Large intestine (tissue), 3 donors: ENCODE measurements around the gene COL5A1. TPM values are rescaled to one million over a fixed set of nuclear protein-coding genes. Genes with fewer than 3 reads are reported as not detected.

ENCODE experiments used
- DNase-seq, 2 donors: peaks; one replicate each; pipeline versions ENCODE4 v3.0.0 to v3.0.0-alpha.2; 2013
- H3K27ac ChIP-seq: one replicate; pipeline ENCODE4 v1.5.1; 2013; ENCODE audit warnings: low read length
- H3K27me3 ChIP-seq: 2 replicates; pipeline ENCODE4 v1.6.1; 2013; ENCODE audit warnings: low read length; ENCODE audit not compliant: control insufficient read depth, insufficient read depth
- H3K36me3 ChIP-seq: 2 replicates; pipeline ENCODE4 v1.6.1; 2013; ENCODE audit warnings: low read length; ENCODE audit not compliant: control insufficient read depth, insufficient read depth
- H3K4me1 ChIP-seq: one replicate; pipeline ENCODE4 v1.6.1; 2013; ENCODE audit warnings: low read length; ENCODE audit not compliant: control insufficient read depth, insufficient read depth
- H3K4me3 ChIP-seq: one replicate; pipeline ENCODE4 v1.5.1; 2013; ENCODE audit warnings: low read length
- H3K9me3 ChIP-seq: one replicate; pipeline ENCODE4 v1.6.1; 2013; ENCODE audit warnings: mild to moderate bottlenecking, low read depth, low read length, moderate library complexity; ENCODE audit not compliant: control insufficient read depth
- WGBS: methylation state at CpG from one replicate; pipeline ENCODE4 v1.1.5; 2013; ENCODE audit warnings: low lambda C conversion rate; ENCODE audit not compliant: insufficient coverage; 5-methylcytosine and 5-hydroxymethylcytosine counted together
- polyA plus RNA-seq: library from polyadenylated mRNA; unstranded; fragments of 120-200 nt; gene quantifications from one replicate; pipeline ENCODE4 v1.2.1, GENCODE V29; 2013

Gene COL5A1
- polyA plus RNA-seq, 1 donor = 79.9 TPM

DNA sequence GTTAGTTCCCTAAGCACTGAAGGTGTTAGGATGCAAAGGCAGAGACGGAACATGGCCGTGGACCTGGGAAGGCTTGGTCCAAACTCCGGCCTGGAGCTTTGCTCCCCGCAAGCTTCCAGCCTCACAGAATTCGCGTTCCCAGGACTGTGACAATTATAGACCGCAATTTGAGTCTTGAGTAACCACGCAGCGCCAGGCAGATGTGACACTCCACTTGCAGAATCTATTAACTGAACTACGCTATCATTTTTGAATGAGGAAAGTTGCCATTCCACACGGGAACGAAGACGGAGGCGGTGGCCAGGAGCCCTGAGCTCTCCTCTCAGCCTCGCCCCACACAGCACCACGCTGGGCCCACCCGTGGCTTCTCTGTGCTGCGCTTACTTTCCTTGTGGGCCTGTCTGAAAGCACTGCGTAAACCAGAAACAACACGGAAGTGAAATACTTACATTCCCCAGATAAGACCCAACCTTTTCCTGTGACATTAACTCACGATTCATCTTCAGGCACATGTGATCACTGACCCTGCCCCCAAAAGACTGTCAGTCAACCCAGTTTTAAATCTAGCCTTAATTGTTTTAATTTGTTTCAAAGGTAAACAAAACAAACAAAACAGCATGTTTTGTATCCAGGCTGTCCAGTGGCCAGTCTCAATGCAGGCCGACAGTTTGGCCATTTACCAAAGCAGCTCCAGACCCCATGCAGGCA, 16.1 kb upstream of the COL5A1 start:
- no CpG with 5 or more reads among the region's 22 CpGs for WGBS
- Histone ChIP-seq H3K27ac (no peak overlapping the region), H3K4me1 (no peaks in the 10 kb centered on the region), H3K4me3 (no peak overlapping the region), H3K9me3 (no peaks in the 10 kb centered on the region), H3K27me3 (no peaks in the 10 kb centered on the region), H3K36me3 (no peaks in the 10 kb centered on the region)
- DNase-seq = no peak

DNA sequence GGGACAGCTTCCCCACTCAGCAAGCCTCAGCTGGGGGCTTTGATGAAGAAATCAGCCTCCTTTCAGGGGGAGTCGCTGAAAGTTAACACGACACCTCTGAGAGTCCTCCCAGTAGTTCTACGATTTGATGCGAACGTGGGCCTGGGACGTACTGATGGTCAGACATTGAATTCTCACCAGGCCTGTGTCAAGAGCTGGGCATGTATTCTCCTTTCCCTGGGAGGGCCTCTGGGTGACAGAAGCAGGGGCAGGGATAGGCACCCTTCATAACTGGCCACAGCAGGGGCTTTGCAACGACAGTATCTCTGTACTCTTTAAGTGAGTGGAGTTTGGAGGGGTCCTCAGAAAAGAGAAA, 15.6 kb upstream of the COL5A1 start:
- H3K27ac ChIP-seq = no peak overlapping the region
- H3K27me3 ChIP-seq = no peaks in the 10 kb centered on the region
- no CpG with 5 or more reads among the region's 7 CpGs for WGBS
- DNase-seq = no peak
- H3K4me3 ChIP-seq = no peak overlapping the region
- H3K4me1 ChIP-seq = no peaks in the 10 kb centered on the region
- H3K9me3 ChIP-seq = no peaks in the 10 kb centered on the region
- H3K36me3 ChIP-seq = no peaks in the 10 kb centered on the region

DNA sequence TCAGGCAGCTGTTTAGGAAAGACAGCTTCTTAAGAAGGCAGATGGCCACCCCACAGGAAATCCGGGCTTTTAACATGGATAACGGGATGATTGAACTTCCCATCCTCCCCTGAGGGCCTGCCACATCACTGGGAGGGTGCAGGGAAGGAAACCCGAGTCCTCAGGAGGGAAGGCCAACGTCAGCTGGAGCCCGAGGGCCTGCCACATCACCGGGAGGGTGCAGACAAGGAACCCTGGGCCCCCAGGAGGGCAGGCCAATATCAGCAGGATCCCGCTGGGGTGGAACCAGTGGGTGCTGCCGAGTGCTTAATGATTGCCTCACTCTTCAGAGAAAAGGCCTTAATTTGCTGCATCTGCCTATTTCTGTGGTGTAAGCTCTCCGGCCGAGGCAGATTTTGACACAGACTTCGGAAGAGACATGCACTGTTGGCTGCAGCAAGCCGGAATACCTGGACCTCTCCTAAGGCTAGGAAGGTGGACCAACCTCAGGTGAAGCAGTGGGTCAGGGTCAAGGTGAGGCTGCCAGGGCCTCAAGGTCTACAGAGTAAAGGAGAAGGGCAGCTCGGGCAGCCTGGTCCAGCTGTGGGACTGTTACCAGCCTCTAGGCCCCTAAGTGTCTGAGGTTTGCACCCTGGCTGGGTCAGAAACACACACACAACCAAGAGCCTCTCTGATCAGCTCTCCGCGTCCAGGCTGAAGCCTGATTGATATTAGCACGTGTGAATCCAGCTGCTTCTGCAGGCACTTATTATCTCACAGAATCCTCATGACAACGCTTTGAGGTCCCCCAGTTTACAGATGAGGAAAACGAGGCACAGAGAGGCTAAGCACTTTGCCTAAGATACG, 14.8 kb upstream of the COL5A1 start:
- no peaks in the 10 kb centered on the region for H3K27me3 ChIP-seq
- DNase-seq = no peak
- no peaks in the 10 kb centered on the region for H3K36me3 ChIP-seq
- no peak overlapping the region for H3K27ac ChIP-seq
- no peaks in the 10 kb centered on the region for H3K4me1 ChIP-seq
- no peaks in the 10 kb centered on the region for H3K9me3 ChIP-seq
- H3K4me3 ChIP-seq = no peak overlapping the region
- no CpG with 5 or more reads among the region's 19 CpGs for WGBS

DNA sequence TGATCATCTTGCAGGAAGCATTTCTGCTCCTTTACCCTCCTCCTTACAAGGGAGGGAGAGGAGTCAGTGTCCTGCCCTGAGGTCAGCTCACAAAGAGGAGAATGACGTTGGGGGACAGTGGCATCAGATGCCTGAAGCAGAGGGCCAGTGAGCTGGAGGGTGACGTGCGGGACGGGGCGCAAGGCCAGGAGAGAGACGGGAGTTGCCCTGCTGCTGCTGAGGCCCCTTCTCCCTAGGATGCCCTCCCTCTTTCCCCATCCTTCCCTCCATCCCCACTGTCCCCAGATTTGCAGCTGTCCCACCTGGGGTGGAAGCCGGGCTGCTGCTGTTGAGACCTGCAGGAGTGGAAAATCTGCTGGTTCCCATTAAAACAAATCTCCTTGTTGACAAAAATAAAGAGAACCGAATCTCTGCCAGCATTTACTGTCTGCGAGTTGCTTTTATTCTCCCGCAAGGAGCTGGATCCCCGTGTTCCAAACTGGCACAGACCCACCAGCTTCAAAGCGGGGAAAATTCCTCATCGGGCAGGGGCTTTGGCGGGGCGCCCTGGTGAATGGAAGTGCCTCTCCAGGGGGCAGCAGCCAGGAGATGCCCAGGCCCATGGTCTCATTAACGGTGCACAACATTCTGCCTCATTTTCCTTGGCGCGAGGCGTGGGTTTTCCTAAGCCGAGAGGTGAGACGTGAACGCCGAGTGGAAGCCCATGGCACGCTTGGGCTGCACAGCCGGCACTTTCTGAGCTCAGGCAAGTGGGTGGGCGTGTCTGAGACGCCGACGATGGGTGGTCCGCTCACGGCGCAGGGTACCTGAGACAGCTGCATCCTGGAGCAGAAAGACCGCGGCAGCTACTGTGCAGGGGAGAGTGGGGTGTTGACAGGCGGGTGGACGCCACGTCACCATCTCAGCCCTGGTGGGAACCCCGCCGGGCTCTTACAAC, 13.9 kb upstream of the COL5A1 start:
- no peak overlapping the region for H3K27ac ChIP-seq

DNA sequence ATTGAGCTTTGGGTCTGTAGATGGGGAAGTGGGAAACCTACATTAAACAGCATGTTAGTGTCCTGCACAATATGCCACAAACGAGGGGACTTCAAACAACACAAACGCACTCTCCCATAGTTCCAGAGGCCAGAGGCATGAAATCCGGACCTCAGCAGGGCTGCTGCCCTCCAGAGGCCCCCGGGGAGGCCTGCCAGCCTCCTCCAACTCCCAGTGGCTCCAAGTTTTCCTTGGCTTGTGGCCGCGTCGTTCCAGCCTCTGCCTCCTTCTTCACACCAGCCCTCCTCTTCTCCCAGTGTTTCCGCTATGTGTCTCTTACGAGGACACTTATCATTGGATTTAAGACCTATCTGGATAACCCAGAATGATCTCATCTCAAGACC, 13.3 kb upstream of the COL5A1 start:
- Histone ChIP-seq H3K27ac (no peak overlapping the region), H3K4me3 (no peak overlapping the region), H3K27me3 (no peaks in the 10 kb centered on the region), H3K4me1 (no peaks in the 10 kb centered on the region), H3K9me3 (no peaks in the 10 kb centered on the region), H3K36me3 (no peaks in the 10 kb centered on the region)
- 91% methylated on average over 4 of the region's 9 CpGs for WGBS
- DNase-seq = no peak

More for the DNA sequence above, 13.9 kb upstream of the COL5A1 start:
- H3K9me3 ChIP-seq = no peaks in the 10 kb centered on the region
- no peaks in the 10 kb centered on the region for H3K36me3 ChIP-seq
- H3K4me3 ChIP-seq = no peak overlapping the region
- no peaks in the 10 kb centered on the region for H3K4me1 ChIP-seq
- no peak for DNase-seq
- H3K27me3 ChIP-seq = no peaks in the 10 kb centered on the region
- WGBS = no CpG with 5 or more reads among the region's 39 CpGs

DNA sequence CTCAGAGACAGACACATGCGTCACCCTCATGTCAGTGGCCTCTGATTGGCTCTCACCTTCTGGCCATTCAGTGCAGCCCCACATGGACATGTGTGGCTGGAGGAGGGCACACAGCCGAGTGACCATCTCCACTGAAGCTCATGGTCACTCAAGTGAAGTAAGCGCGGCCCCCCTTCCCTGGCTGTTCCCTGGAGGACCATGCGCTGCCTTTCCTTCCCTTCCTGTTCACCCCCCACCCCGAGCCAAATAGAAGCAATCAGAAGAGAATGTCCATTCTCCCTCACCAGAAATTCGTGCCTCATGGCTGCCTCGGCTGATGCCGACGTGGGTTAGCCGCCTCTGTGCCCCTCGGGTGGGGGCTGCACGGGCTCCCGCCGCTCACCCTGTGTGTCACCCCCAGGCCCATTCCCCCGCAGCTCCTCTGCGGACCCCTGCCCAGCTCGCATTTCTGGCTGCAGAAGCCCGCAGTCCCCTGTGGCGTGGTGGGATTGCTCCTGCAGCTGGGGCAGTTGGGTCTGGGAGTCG, 12.5 kb upstream of the COL5A1 start:
- WGBS = 100% methylated on average over 1 of the region's 21 CpGs
- no peak for DNase-seq
- H3K4me3 ChIP-seq = no peak overlapping the region

DNA sequence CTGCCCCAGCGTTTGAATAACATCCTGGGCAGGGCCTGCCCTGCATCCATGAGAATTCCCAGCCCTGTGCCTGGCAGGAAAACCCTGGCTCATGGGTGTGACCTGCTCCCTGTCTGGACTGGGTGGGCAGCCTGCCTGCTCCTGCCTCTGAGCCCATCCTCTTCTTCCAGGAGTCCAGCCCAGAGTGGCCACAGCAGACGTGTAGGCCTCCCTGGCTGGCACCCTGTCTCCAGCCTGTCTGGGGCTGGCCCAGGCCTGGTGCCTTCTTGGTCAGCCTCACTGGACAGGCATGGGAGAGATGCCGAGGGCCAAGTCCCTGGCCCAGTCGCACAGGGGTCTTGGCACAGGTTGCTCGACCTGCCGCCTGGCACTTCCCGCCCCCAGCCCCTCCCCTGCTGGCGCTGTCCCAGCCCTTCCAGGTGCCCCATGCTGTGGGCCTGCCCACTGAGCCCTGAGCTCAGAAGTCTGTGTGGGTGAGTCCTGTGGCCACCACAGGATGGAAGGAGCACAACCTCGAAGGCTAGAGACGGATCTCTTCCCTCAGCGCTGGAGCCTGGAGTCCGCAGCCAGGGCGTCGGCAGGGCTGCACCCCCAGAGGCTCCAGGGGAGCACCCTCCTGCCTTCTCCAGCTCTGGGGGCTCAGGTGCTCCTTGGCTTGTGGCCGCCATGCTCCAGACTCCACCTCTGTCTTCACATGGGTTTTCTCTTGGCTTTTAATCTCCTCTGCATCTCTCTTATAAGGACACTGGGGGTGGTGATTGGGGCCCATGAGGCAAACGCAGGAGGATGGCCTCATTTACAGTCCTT, 11.8 kb upstream of the COL5A1 start:
- no peak for DNase-seq
- WGBS = no CpG with 5 or more reads among the region's 16 CpGs
- no peaks in the 10 kb centered on the region for H3K4me1 ChIP-seq

More for the DNA sequence above, 12.5 kb upstream of the COL5A1 start:
- no peak overlapping the region for H3K27ac ChIP-seq
- no peaks in the 10 kb centered on the region for H3K27me3 ChIP-seq
- H3K9me3 ChIP-seq = no peaks in the 10 kb centered on the region
- H3K36me3 ChIP-seq = no peaks in the 10 kb centered on the region
- H3K4me1 ChIP-seq = no peaks in the 10 kb centered on the region

DNA sequence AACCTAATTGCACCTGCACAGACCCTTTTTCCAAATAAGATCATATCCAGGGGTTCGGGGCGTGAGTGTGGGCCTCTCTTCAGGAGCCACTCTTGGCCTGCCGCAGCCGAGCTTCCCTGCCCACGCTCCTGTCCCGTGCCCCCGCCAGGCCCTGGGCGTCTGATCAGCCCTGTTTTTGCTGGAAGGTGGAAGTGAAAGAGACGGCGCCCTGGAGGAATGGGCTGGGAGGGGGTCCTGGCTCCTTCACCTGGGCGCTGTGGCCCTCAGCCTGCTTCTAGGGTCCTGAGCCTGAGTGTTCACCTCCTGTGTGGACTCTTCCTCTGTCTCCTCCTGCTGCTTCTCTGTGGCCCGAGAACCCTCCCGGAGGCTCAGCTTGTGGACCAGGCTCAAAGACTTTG, 11.2 kb upstream of the COL5A1 start:
- no peaks in the 10 kb centered on the region for H3K4me1 ChIP-seq
- no peaks in the 10 kb centered on the region for H3K9me3 ChIP-seq
- no peaks in the 10 kb centered on the region for H3K36me3 ChIP-seq
- no peak overlapping the region for H3K4me3 ChIP-seq
- DNase-seq = no peak
- H3K27ac ChIP-seq = no peak overlapping the region
- no CpG with 5 or more reads among the region's 13 CpGs for WGBS
- H3K27me3 ChIP-seq = no peaks in the 10 kb centered on the region

More for the DNA sequence above, 11.8 kb upstream of the COL5A1 start:
- no peak overlapping the region for H3K4me3 ChIP-seq
- H3K27ac ChIP-seq = no peak overlapping the region
- H3K36me3 ChIP-seq = no peaks in the 10 kb centered on the region
- H3K9me3 ChIP-seq = no peaks in the 10 kb centered on the region
- no peaks in the 10 kb centered on the region for H3K27me3 ChIP-seq

DNA sequence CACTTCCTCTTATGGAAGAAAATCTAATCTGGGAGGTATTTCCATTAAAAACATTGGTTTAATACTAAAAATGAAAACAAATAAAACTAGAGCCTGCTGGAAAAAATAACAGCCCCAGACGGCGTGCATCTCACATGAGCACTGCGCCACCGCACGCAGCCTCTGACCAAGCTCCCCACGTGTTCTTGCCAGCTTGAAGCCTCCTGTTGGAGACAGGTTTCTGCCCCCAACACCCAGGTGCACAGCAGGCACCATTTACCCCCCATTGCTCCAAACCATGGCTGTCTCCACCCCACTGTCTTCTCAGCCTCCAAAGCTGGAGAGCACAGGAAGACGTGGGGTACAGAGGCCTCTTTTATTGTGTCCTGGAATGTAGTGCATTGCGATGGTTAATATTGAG, 10.7 kb upstream of the COL5A1 start:
- no peak for DNase-seq
- H3K27ac ChIP-seq = no peak overlapping the region
- H3K27me3 ChIP-seq = no peaks in the 10 kb centered on the region
- H3K4me3 ChIP-seq = no peak overlapping the region
- H3K4me1 ChIP-seq = no peaks in the 10 kb centered on the region
- WGBS = no CpG with 5 or more reads among the region's 8 CpGs
- no peaks in the 10 kb centered on the region for H3K36me3 ChIP-seq
- no peaks in the 10 kb centered on the region for H3K9me3 ChIP-seq
